ENCODE measurements around the gene ZSCAN12. TPM values are rescaled to one million over a fixed set of nuclear protein-coding genes. Genes with fewer than 3 reads are reported as not detected.
A peak's percentile ranks its signal among the peaks of the same experiment; 100 is the strongest.
"Not testable (repeated sequence)": the region's sequence is repeated elsewhere in the genome, so short reads cannot be mapped to it uniquely, and the experiment has no call there.

ZSCAN12 gene
- total RNA-seq: 10 to 100 TPM in 1 of 6 donors, 1 to 10 TPM in 5; 2.6 to 10.5 (median 5.3) TPM

- peak; percentile 23 to 62 (median 44) for TF ChIP-seq CTCF (IDR thresholded peaks at IDR 0.05)
- TF ChIP-seq EP300 (IDR thresholded peaks at IDR 0.05): no peak
- peak; percentile 4 to 48 for TF ChIP-seq POLR2AphosphoS5 (IDR thresholded peaks at IDR 0.05)
- TF ChIP-seq POLR2A (IDR thresholded peaks at IDR 0.05): peak in 2 of 4 donors; percentile 13 to 48
- H3K27ac ChIP-seq: peak within 1 kb of the TSS; percentile 13 to 70 (median 60)
- 1 to 7% methylated on average over 14 to 47 of the region's 49 CpGs for WGBS, 2 donors
- H3K36me3 ChIP-seq: peaks cover 0 to 28% (median 0%) of the 10 kb centered on the region in 4 donors
- peak within 1 kb of the TSS; percentile 55 to 89 (median 85) for H3K4me3 ChIP-seq
- ATAC-seq (ENCODE audit: low FRiP score in 2 of 2) (peak; percentile 95 to 99), DNase-seq (peak; percentile 84 to 96)
- no peaks in the 10 kb centered on the region for H3K9me3 ChIP-seq
- H3K4me1 ChIP-seq: peaks cover 9 to 18% (median 13%) of the 10 kb centered on the region in 4 donors
- no peaks in the 10 kb centered on the region for H3K27me3 ChIP-seq
Observed at GRCh38 chr6:28399350-28400121, at the start of gene ZSCAN12. Gene ZSCAN12, minus strand, starts transcription at chr6:28399747. Its CDS starts 1,342 bp downstream, at chr6:28398405.

GRCh38 chr6:28449056-28449455, 49.5 kb upstream of the ZSCAN12 start:
- Histone ChIP-seq H3K9me3 (no peaks in the 10 kb centered on the region), H3K27me3 (peaks cover 0 to 9% (median 2%) of the 10 kb centered on the region in 4 donors), H3K4me3 (no peak overlapping the region), H3K36me3 (no peaks in the 10 kb centered on the region), H3K27ac (no peak overlapping the region), H3K4me1 (peaks cover 0 to 6% (median 2%) of the 10 kb centered on the region in 4 donors)
- ATAC-seq (ENCODE audit: low FRiP score in 2 of 2): no peak
- TF ChIP-seq POLR2AphosphoS5 (IDR thresholded peaks at IDR 0.05): no peak
- TF ChIP-seq POLR2A (IDR thresholded peaks at IDR 0.05): no peak
- TF ChIP-seq EP300 (IDR thresholded peaks at IDR 0.05): no peak
- TF ChIP-seq CTCF (IDR thresholded peaks at IDR 0.05): no peak
- DNase-seq: no peak
- 90 to 100% methylated on average over 1 of the region's 1 CpG for WGBS, 2 donors

DNA sequence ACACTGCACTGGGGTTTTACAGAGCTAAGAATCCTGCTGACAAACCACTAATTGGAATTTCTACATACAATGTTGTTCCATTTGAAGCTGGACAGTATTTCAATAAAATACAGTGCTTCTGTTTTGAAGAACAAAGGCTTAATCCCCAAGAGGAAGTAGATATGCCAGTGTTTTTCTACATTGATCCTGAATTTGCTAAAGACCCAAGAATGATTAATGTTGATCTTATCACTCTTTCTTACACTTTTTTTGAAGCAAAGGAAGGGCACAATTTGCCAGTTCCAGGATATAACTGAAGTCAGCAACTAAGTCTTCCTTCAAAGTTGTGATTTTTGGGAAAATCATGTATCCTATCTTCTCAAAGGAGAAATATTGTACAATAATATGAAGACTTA, 48.0 kb upstream of the ZSCAN12 start:
- not testable (repeated sequence) for H3K9me3 ChIP-seq; H3K27ac ChIP-seq; DNase-seq; H3K36me3 ChIP-seq; H3K4me3 ChIP-seq; ATAC-seq (ENCODE audit: low FRiP score in 2 of 2); H3K4me1 ChIP-seq; H3K27me3 ChIP-seq

DNA sequence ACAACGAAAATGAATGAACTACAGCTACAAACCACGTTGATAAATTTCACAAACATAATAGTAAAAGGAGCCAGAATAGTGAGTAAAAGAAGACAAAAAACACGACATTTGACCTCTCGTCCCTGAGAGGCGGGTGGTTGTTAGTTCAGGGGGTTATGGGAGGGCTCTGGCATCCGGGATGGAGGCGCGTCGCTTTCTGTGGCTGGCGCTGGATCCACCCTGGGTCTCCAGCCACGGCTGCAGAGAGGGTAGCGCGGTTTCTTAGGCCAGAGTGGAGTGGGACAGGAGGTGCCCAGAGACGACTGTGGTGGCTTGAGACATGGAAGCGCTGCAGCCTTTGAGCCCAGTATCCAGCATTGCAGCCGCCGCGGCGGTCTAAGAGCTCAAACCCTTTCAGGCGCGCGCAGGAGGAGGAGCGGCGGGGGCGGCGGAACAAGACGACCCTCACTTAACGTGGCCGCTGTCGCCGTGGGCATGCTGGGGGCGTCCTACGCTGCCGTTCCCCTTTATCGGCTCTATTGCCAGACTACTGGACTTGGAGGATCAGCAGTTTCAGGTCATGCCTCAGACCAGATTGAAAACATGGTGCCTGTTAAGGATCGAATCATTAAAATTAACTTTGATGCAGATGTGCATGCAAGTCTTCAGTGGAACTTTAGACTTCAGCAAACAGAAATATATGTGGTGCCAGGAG, 47.4 kb upstream of the ZSCAN12 start:
- H3K27me3 ChIP-seq: peaks cover 0 to 9% (median 2%) of the 10 kb centered on the region in 4 donors
- TF ChIP-seq POLR2A (IDR thresholded peaks at IDR 0.05) (no peak), POLR2AphosphoS5 (IDR thresholded peaks at IDR 0.05) (no peak), EP300 (IDR thresholded peaks at IDR 0.05) (no peak), CTCF (IDR thresholded peaks at IDR 0.05) (no peak)
- no peak for ATAC-seq (ENCODE audit: low FRiP score in 2 of 2)
- peaks cover 0 to 11% (median 3%) of the 10 kb centered on the region in 4 donors for H3K4me1 ChIP-seq
- H3K27ac ChIP-seq: no peak overlapping the region
- no peaks in the 10 kb centered on the region for H3K36me3 ChIP-seq
- DNase-seq: peak in 1 of 2 donors; percentile 75
- no peaks in the 10 kb centered on the region for H3K9me3 ChIP-seq
- H3K4me3 ChIP-seq: peak overlapping the region in 2 of 4 donors; percentile 12 to 14
- WGBS, 2 donors: 2 to 7% methylated on average over 28 to 36 of the region's 36 CpGs

- H3K27ac ChIP-seq; H3K9me3 ChIP-seq; H3K27me3 ChIP-seq; ATAC-seq (ENCODE audit: low FRiP score in 2 of 2); DNase-seq; H3K4me3 ChIP-seq; H3K36me3 ChIP-seq: not testable (repeated sequence)
- 81 to 97% methylated on average over 3 of the region's 3 CpGs for WGBS, 2 donors
- H3K4me1 ChIP-seq: peaks cover 0 to 11% (median 3%) of the 10 kb centered on the region in 4 donors
Observed at GRCh38 chr6:28444759-28445158, 45.2 kb upstream of the ZSCAN12 start.

Measured in upper lobe of left lung (tissue), 6 donors.